Dermis microvascular lymphatic vessel endothelial cell (primary cell): ENCODE measurements around the gene SETBP1. TPM values are rescaled to one million over a fixed set of nuclear protein-coding genes. Genes with fewer than 3 reads are reported as not detected.

Experiments
- DNase-seq, 2 donors: peaks; one replicate each; pipeline versions ENCODE4 v3.0.0 to v3.0.0-alpha.2; 2010; ENCODE audit warnings: low read depth in 2 of 2
- total RNA-seq: library from RNA; depleted of rRNA; stranded (reverse); fragments of >200 nt; gene quantifications from 2 replicates; pipeline ENCODE4 v1.2.1, GENCODE V29; 2014

The SETBP1 gene
- total RNA-seq, 1 donor from 2014 or later, result 2.3 TPM

GRCh38 chr18:44967599-44967998, 286.9 kb downstream of the SETBP1 start:
- DNase-seq, result no peak

- DNase-seq, result no peak
Observed at GRCh38 chr18:44968336-44968735, 287.6 kb downstream of the SETBP1 start.

GRCh38 chr18:44969214-44969795, 288.6 kb downstream of the SETBP1 start:
- DNase-seq, result no peak

GRCh38 chr18:44973282-44973681, 292.6 kb downstream of the SETBP1 start:
- DNase-seq, result no peak

GRCh38 chr18:44974174-44974573, 293.5 kb downstream of the SETBP1 start:
- no peak for DNase-seq

GRCh38 chr18:44977856-44978255, 297.2 kb downstream of the SETBP1 start:
- no peak for DNase-seq

DNA sequence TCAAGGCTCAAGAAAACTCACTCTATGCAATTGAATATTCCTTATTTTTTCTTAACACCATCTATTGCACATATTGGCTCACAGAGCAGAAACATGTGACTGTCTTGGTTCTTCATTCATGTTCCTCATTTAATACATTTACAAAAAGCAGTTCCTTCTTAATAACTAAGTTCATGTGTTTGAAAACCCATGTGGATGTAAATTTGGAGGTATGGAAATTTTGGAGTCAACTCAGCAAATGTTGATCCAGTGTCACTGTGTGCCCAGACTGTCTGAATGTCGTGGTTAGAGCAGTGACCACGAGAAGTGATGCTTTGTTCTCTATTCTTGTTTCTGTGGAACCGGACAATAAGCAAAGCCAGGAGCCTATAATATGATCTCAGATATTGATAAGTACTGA, 299.1 kb downstream of the SETBP1 start:
- no peak for DNase-seq

- no peak for DNase-seq
Observed at GRCh38 chr18:44981121-44981520, 300.4 kb downstream of the SETBP1 start.

- no peak for DNase-seq
Observed at GRCh38 chr18:44986933-44987332, 306.2 kb downstream of the SETBP1 start.

GRCh38 chr18:44987371-44987770, 306.7 kb downstream of the SETBP1 start:
- DNase-seq, result no peak

DNA sequence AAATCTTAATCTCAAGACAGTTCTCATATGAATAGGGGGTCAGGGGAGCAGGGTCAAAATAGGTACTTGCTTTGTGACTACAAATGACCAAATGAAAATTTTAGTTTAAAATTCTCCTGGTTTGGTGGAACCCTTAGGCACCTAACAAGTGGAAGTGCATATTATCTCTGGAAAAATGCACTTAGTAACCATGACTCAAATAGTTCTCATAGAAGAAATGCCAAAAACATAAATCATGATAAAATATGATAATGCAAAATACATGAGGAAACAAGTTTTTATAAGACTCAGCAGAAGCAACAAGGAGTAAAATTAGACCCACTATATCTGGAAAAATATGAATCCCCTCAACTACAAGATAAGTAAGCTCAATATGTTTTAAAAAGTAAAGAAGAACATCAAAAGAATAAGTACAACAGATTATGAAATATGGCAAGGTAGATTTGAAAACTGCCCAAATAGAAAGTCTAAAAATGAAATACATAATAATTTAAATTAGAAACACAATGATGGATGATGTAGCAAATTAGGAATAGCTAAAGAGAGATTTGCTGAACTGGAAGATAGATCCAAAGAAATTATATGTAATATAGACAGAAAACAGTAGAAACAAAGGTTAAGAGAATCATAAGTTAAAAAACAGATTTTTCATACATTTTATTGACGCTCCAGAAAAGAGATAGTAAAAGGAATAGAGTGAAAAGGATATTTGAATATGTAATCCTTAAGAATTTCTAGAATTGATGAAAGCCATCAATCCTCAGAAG, 308.3 kb downstream of the SETBP1 start:
- no peak for DNase-seq

GRCh38 chr18:44996261-44996660, 315.6 kb downstream of the SETBP1 start:
- DNase-seq, result no peak

DNA sequence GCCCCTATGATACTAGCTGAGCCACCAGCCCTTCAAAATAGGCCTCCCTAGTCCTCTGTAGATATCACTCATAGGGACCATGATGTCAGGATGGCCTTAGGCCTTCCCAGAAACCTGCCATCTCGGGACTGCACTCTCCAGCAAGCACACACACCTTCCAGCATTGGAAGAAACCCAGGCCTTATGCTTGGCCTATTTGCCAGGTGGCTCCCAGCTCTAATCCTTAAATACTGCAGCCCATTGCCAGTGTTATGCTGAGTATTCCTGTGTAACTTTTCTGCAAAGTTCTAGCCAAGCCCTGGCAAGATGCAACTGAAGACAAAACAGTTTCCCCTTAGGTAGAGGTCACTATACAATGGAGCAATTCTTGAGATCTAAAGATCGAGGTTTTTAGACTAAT, 316.5 kb downstream of the SETBP1 start:
- DNase-seq, result no peak

DNA sequence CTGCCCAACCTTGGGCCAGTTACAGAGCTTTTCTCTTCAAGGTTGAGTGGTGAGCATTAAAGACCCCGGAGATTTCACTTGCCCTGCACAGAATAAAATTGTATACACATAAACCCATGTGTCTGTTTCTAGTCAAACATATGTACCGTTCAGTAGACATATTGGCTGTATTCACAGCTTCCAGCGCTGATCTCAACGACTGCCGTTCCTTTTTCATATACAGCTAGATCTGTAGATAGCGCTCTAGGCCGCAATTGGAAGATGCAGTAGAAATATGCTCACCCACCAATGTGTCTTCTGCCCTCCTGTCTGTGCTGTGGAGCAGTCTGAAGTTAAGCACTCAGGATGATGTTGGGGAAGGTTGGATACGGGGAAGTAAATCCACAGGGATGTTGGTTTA, 317.7 kb downstream of the SETBP1 start:
- DNase-seq, result no peak

- DNase-seq, result no peak
Observed at GRCh38 chr18:45004546-45005080, 323.9 kb downstream of the SETBP1 start.

DNA sequence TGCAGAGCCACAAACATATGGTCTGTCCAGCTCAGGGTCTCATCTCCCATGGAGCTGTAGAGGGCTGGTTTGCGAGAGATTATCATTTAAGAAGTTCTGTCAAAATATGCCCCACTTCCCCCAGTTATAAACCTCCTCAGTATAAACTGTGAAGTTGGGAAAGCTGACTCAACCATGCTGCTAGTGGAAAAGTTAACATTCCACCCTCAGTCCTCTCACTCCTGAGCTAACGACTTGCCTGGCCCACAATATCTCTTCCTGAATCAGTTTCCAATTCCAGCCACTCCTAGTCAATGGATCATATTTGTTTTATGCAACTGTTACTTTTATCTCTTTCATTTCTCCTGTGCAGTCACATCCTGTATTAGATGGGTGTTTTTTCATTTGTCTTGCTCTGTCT, 326.2 kb downstream of the SETBP1 start:
- DNase-seq, result no peak

DNA sequence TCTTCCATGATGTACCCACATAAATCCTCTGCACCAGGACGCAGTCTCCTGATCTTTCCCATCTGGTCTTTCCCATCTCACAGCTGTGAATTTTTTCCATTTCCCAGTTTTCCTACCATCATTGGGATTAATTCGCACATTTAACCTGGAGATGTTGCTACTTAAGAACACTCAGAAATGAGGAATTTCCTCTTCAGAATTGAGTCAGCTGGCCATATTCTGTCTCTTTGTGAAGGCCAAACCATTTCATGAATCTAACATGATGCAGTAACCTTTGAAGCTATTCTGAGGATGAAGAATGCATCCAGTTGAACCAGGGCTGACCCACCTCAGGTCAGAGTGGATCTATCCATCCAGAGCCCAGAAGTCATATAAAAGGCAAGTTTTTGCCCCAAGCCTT, 326.8 kb downstream of the SETBP1 start:
- DNase-seq, result no peak

GRCh38 chr18:45008694-45009413, 328.2 kb downstream of the SETBP1 start:
- DNase-seq, result no peak

GRCh38 chr18:45009756-45010155, 329.1 kb downstream of the SETBP1 start:
- no peak for DNase-seq

DNA sequence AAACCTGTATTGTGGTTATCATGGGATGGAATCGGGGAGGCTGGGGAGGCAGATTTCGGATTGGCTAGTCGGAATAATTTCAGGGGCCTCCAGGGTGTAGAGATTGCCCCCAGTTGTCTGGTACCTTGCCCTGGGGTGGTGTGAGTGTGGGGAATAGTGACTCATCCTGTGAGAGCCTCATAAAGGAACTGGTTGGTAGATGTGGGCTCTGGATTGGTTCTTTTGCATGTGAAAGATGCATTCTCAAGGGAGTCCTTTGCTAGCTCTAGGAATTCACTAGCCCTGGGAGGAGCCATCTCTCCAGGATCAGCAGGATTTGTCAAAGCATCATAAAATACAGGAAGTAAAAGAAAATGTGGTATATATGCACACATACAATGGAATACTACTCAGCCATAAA, 331.6 kb downstream of the SETBP1 start:
- DNase-seq, result no peak

DNA sequence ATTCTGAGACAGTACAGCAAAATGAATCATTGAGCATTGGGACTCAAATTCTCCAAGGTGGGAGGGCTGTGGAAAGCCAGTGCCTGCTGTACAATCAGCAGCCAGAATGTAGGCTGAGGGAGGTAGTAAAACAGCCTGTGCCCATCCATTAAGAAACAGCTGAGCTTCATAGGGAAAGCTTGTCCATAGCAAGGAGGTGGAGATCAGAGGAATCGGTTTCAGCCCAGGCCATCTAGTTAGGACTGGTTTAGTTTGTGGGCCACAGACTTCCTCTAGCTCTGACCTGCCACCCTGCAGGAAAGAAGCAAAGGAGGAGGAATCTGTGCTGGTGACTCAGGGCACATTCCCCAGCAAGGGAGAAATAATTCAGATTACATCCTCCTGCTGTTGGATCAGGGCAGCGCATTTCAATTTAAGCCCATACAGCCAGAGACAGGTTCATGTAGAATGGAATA, 333.4 kb downstream of the SETBP1 start:
- DNase-seq, result no peak

GRCh38 chr18:45015788-45016128, 335.1 kb downstream of the SETBP1 start:
- no peak for DNase-seq

GRCh38 chr18:45019469-45019868, 338.8 kb downstream of the SETBP1 start:
- DNase-seq, result no peak
